GM23248 (cell line): Measurements from ENCODE around the gene AIMP1.

ENCODE experiments used
- EZH2 ChIP-seq: fragments of 200-600 bp; sonication (generic); IDR thresholded peaks from 2 replicates; pipeline ENCODE4 v1.6.1; 2018; ENCODE audit warnings: antibody characterized with exemption, mild to moderate bottlenecking; ENCODE audit not compliant: insufficient read depth, poor library complexity, severe bottlenecking
- EZH2phosphoT487 ChIP-seq: fragments of 200-600 bp; sonication (generic); IDR thresholded peaks from 2 replicates; pipeline ENCODE4 v1.6.1; 2018; ENCODE audit warnings: antibody characterized with exemption, moderate library complexity, mild to moderate bottlenecking, low read depth; ENCODE audit not compliant: insufficient read depth

- TF ChIP-seq EZH2, result no peak
- TF ChIP-seq EZH2phosphoT487, result no peak
These were observed 56.7 kb downstream of the AIMP1 start for GRCh38 chr4:106373026-106373425.
